GM19467 (cell line): ENCODE results near the gene SHC1.
A peak's percentile ranks its signal among the peaks of the same experiment; 100 is the strongest.

Source experiments
- ATAC-seq: cut with Tn5 transposase; IDR thresholded peaks from one replicate; pipeline ENCODE4 v1.9.1; 2021; ENCODE audit warnings: mild to moderate bottlenecking, moderate library complexity; ENCODE audit not compliant: unreplicated experiment

SHC1 gene

GRCh38 chr1:154940651-154941194 is 29.8 kb downstream of the SHC1 start:
- no peak for ATAC-seq

- no peak for ATAC-seq
Measured at GRCh38 chr1:154940213-154940560, 30.4 kb downstream of the SHC1 start.

GRCh38 chr1:154938604-154939399 is 31.7 kb downstream of the SHC1 start:
- no peak for ATAC-seq

- ATAC-seq, result no peak
Measured at GRCh38 chr1:154937988-154938386, 32.6 kb downstream of the SHC1 start.

- peak; percentile 51 for ATAC-seq
Measured at GRCh38 chr1:154937085-154937987, 33.2 kb downstream of the SHC1 start.

GRCh38 chr1:154936555-154937084 is 33.9 kb downstream of the SHC1 start, which contains the start of gene PMVK:
Gene PMVK (minus strand): TSS chr1:154936719. CDS start chr1:154936685, 34 bp downstream.
- peak; percentile 73 for ATAC-seq

GRCh38 chr1:154935749-154936554 is 34.6 kb downstream of the SHC1 start:
- no peak for ATAC-seq

- ATAC-seq, result no peak
Measured at GRCh38 chr1:154934358-154934948, 36.1 kb downstream of the SHC1 start.

- ATAC-seq, result no peak
Measured at GRCh38 chr1:154931940-154932487, 38.5 kb downstream of the SHC1 start.

GRCh38 chr1:154926201-154926600 is 44.3 kb downstream of the SHC1 start:
- no peak for ATAC-seq

- no peak for ATAC-seq
Measured at GRCh38 chr1:154925335-154926170, 45.0 kb downstream of the SHC1 start.

GRCh38 chr1:154923695-154924094 is 46.9 kb downstream of the SHC1 start:
- no peak for ATAC-seq

- no peak for ATAC-seq
Measured at GRCh38 chr1:154913273-154913672, 57.3 kb downstream of the SHC1 start.

GRCh38 chr1:154912755-154913154 is 57.8 kb downstream of the SHC1 start:
- no peak for ATAC-seq
